ENCODE measurements around the gene ZFP64. TPM values are rescaled to one million over a fixed set of nuclear protein-coding genes. Genes with fewer than 3 reads are reported as not detected.

The ZFP64 gene
- total and polyA plus RNA-seq, 2 of the 4 experiments (the other 2 are of a cell fraction) = 14.3 to 17.1 TPM

DNA sequence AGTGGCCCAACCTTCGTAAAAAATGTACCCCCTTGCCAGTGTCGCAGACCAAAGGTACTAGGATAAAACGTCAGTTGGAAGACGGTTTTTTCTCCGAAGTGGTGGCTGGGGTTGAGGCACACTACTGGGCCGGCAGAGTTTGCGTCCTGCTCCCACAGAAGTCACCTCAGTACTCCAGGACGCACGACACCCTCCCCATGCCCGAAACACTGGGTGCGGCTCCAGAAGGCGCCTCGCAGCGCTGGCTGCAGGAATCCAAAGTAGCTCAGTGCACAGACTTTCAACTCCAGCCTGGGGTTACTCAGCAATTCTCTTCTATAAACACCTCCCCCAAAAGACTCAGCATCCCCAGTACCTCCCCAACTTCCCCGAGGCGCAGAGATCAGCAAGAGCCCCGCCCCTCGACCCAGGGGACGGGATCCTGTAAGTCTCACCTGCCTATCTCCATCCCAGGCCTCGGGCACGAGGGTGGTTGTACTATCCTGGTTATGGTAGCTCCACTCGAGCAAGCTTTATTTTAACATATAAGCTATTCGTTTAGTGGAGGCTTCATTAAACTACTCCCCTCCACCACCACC, 88.2 kb downstream of the ZFP64 start (continued):
- no peak for TF ChIP-seq RCOR1 (IDR thresholded peaks at IDR 0.05; ENCODE audit: insufficient replicate concordance, low read length)

GRCh38 chr20:52102559-52102958, 89.0 kb downstream of the ZFP64 start:
- no peak overlapping the region for H3K27ac ChIP-seq (ENCODE audit: insufficient read depth, low read length)
- no peak overlapping the region for H4K8ac ChIP-seq (ENCODE audit: low read depth in 2 of 2, low read length in 2 of 2)
- no peak overlapping the region for H3K14ac ChIP-seq (replicated peaks; ENCODE audit: low read depth, low read length)
- no peak for DNase-seq
- no peak overlapping the region for H3K23ac ChIP-seq (ENCODE audit: low read depth, low read length)
- H3K27me3 ChIP-seq (ENCODE audit: control insufficient read depth, insufficient read depth, low read length) = peaks cover 12% of the 10 kb centered on the region
- H4K5ac ChIP-seq (ENCODE audit: low read depth, low read length) = no peak overlapping the region
- H3K9ac ChIP-seq (ENCODE audit: low read depth, low read length) = no peak overlapping the region
- no peak overlapping the region for H3K4ac ChIP-seq (ENCODE audit: low read depth, low read length)
- intact Hi-C loops (cut with micrococcal nuclease) = no loop called here
- CTCF ChIA-PET = interaction anchor here (1.0 to 1.7 kb wide), 2 partner anchors 26 to 210 kb away, joined by 3 to 6 read pairs; no protein-coding TSS in a partner anchor
- WGBS, 2 experiments (ENCODE audit: extremely low coverage in 2 of 2, insufficient read length in 1 of 2) = no CpG with 5 or more reads among the region's 4 CpGs
- in situ Hi-C loops (cut with MboI; ENCODE audit: low sequenced_read_pairs) = no loop called here
- H2AK5ac ChIP-seq (ENCODE audit: low read depth, low read length) = no peak overlapping the region
- no peak overlapping the region for H2BK15ac ChIP-seq (ENCODE audit: low read depth, low read length)
- H3K4me2 ChIP-seq (ENCODE audit: low read depth, low read length) = no peak overlapping the region
- peaks cover 8% of the 10 kb centered on the region; the same call in 1 of the 2 replicates for H3K4me1 ChIP-seq (ENCODE audit: control insufficient read depth, insufficient read depth, low read length)
- no peak overlapping the region for H2BK5ac ChIP-seq (ENCODE audit: low read depth, low read length, poor library complexity, severe bottlenecking)
- H2BK120ac ChIP-seq (ENCODE audit: low read depth, low read length) = no peak overlapping the region
- peaks cover 4% of the 10 kb centered on the region; the same call in 1 of the 2 replicates for H4K20me1 ChIP-seq (ENCODE audit: insufficient read depth, low read length)
- no peaks in the 10 kb centered on the region for H3K36me3 ChIP-seq (ENCODE audit: control insufficient read depth, insufficient read depth, low read length)
- 0 out of 2 replicates have a peak, but pooled peaks cover 4% of the 10 kb centered on the region for H3K9me1 ChIP-seq (ENCODE audit: insufficient read depth, low read length)
- no peak overlapping the region for H2BK20ac ChIP-seq (ENCODE audit: low read depth, low read length)
- no peak overlapping the region for H3K18ac ChIP-seq (ENCODE audit: low read depth, low read length)
- H3K79me1 ChIP-seq (ENCODE audit: low read depth in 1 of 2, low read length in 2 of 2) = peaks cover 0 to 25% of the 10 kb centered on the region in 2 experiments; a peak in 1 of 4 replicates
- no peak for ATAC-seq (ENCODE audit: low read depth)
- BruUV-seq (replicated peaks) = no TSS peak
- no peak overlapping the region for H3K4me3 ChIP-seq (ENCODE audit: insufficient read depth, low read depth, low read length)
- dilution Hi-C loops (cut with HindIII; ENCODE audit: low sequenced_read_pairs, unreplicated experiment) = no loop called here
- H3K9me3 ChIP-seq (ENCODE audit: control insufficient read depth, insufficient read depth, low read length) = no peaks in the 10 kb centered on the region
- H2AK9ac ChIP-seq (replicated peaks; ENCODE audit: low read depth, low read length, poor library complexity) = no peak overlapping the region
- no peak overlapping the region for H2AFZ ChIP-seq (replicated peaks; ENCODE audit: low read length, poor library complexity)
- POLR2A ChIA-PET (ENCODE audit: unreplicated experiment) = interaction anchor here (0.6 kb wide), 1 partner anchor 9 kb away, joined by 3 read pairs; no protein-coding TSS in a partner anchor
- H3K56ac ChIP-seq (ENCODE audit: extremely low read depth, insufficient read depth, low read length) = no peak overlapping the region
- H4K91ac ChIP-seq (ENCODE audit: insufficient read depth, low read depth, low read length) = no peak overlapping the region
- TF ChIP-seq, protein P1, sequence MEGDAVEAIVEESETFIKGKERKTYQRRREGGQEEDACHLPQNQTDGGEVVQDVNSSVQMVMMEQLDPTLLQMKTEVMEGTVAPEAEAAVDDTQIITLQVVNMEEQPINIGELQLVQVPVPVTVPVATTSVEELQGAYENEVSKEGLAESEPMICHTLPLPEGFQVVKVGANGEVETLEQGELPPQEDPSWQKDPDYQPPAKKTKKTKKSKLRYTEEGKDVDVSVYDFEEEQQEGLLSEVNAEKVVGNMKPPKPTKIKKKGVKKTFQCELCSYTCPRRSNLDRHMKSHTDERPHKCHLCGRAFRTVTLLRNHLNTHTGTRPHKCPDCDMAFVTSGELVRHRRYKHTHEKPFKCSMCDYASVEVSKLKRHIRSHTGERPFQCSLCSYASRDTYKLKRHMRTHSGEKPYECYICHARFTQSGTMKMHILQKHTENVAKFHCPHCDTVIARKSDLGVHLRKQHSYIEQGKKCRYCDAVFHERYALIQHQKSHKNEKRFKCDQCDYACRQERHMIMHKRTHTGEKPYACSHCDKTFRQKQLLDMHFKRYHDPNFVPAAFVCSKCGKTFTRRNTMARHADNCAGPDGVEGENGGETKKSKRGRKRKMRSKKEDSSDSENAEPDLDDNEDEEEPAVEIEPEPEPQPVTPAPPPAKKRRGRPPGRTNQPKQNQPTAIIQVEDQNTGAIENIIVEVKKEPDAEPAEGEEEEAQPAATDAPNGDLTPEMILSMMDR (conservative IDR thresholded peaks at IDR 0.05; ENCODE audit: low read depth, low read length) = no peak
- no peak for TF ChIP-seq POLR2A (IDR thresholded peaks at IDR 0.05; ENCODE audit: low read depth, low read length)
- no peak for TF ChIP-seq CEBPB (IDR thresholded peaks at IDR 0.05; ENCODE audit: low read depth, low read length)
- TF ChIP-seq MXI1 (IDR thresholded peaks at IDR 0.05; ENCODE audit: borderline replicate concordance, low read depth, low read length) = no peak
- no peak for TF ChIP-seq CHD1 (IDR thresholded peaks at IDR 0.05; ENCODE audit: low read depth, low read length)
- TF ChIP-seq ELK1 (IDR thresholded peaks at IDR 0.05; ENCODE audit: borderline replicate concordance, low read depth, low read length) = no peak
- TF ChIP-seq RFX5 (IDR thresholded peaks at IDR 0.05; ENCODE audit: low read depth, low read length) = no peak
- no peak for TF ChIP-seq SMC3 (IDR thresholded peaks at IDR 0.05; ENCODE audit: low read depth, low read length)
- no peak for TF ChIP-seq RCOR1 (IDR thresholded peaks at IDR 0.05; ENCODE audit: insufficient replicate concordance, low read length)
- no peak for TF ChIP-seq RAD21 (IDR thresholded peaks at IDR 0.05; ENCODE audit: low read length)
- TF ChIP-seq BHLHE40 (IDR thresholded peaks at IDR 0.05; ENCODE audit: low read depth, low read length) = no peak
- TF ChIP-seq MAFK (IDR thresholded peaks at IDR 0.05; ENCODE audit: low read depth, low read length) = no peak
- TF ChIP-seq USF2 (IDR thresholded peaks at IDR 0.05; ENCODE audit: low read depth, low read length) = no peak
- no peak for TF ChIP-seq FOS (IDR thresholded peaks at IDR 0.05; ENCODE audit: low read depth, low read length)

All from IMR-90 (cell line).